KOPT-K1 (cell line): Measurements from ENCODE around the gene PAX8.

ENCODE experiments used
- H3K27ac ChIP-seq: fragments of 200-600 bp; sonication (generic); 2 replicates; pipeline ENCODE4 v1.5.1; 2016; ENCODE audit warnings: antibody characterized with exemption, mild to moderate bottlenecking, low read depth, low read length; ENCODE audit not compliant: poor library complexity, severe bottlenecking
- H3K36me3 ChIP-seq: fragments of 200-600 bp; sonication (generic); 2 replicates; pipeline ENCODE4 v1.5.1; 2017; ENCODE audit warnings: antibody characterized with exemption, mild to moderate bottlenecking, low read length, moderate library complexity; ENCODE audit not compliant: insufficient read depth
- H3K9me3 ChIP-seq: fragments of 200-600 bp; sonication (generic); 2 replicates; pipeline ENCODE4 v1.5.1; 2017; ENCODE audit warnings: antibody characterized with exemption, low read length, mild to moderate bottlenecking; ENCODE audit not compliant: insufficient read depth, poor library complexity, severe bottlenecking

PAX8 gene

DNA sequence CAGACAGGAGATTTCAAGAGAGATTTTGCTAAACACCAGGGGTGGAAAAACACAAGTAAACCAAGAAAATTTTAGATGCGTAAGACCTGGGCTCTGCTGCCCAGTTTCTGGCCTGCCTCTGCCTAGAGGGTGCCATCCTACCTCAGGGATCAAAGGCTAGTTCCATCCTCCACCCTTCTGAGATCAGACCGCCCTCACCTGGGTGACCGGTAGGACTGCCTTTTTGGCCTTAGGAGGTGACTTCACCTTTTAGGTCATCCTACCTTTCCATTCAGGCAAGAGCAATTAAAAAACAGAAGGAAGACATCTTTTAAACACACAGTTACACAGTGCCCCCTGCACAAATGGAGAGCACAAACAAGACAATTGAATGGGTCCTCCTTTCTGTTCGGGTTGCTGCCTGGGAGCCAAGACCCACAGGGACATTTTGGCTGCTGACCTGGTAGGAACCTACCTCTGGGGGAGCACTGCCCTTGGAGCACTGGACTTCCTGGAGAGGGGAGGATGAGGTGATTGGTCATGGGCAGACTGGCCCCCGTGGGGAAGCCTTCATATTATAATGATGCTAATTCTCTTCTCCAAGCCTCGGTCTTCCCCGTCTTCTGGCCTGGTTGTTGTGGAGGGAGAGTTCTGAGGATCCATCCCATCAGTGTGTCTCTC is 101.9 kb downstream of the PAX8 start:
- Histone ChIP-seq H3K9me3 (no peaks in the 10 kb centered on the region), H3K27ac (peak overlapping the region; percentile 97), H3K36me3 (peaks cover 54% of the 10 kb centered on the region)

DNA sequence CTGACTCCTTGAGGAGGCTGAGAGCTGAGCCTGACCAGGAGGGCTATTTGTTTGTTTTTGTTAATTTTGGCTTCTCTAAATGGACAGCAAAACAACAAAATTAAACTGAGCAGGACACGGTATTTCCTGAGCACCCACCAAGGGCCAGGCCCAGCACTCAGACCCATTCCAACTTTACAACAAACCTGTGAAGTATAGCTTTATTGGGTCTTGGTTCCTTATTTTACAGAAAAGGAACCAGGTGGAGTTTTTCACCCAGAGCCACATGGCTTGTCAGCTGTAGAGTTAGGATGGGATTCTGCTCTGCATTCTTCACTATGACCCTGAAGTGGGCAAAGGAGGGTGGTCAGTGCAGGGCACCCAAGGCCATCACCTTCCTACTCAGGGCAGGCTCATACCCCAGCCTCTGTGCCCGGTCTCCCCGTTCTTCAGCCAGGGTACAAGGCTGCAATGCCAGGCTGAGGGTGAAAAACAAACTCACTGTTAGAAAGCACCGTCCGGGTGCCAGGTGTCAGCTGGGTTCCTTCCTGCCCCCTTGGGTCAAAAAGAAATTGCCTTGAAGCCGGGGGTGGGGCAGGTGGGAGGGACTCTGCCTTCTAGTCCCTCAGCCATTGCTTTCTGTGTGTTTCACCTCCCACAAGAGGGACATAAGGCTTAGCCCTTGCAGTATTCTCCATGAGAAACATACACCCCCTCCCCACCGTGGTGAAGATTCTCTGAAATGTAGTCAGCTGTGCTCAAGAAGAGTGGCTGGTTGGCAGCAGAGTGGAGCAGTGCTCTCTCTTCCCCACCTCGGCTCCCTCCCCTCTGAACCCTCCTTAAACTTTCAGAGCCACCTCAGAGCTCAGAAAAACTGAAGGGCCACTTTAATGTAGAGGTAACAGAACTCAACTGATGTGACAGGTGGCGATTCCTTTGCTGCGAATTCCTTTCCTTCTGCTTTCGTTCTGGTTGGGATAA is 102.7 kb downstream of the PAX8 start:
- peak overlapping the region; percentile 97 for H3K27ac ChIP-seq
- H3K9me3 ChIP-seq: no peaks in the 10 kb centered on the region
- peaks cover 46% of the 10 kb centered on the region for H3K36me3 ChIP-seq

DNA sequence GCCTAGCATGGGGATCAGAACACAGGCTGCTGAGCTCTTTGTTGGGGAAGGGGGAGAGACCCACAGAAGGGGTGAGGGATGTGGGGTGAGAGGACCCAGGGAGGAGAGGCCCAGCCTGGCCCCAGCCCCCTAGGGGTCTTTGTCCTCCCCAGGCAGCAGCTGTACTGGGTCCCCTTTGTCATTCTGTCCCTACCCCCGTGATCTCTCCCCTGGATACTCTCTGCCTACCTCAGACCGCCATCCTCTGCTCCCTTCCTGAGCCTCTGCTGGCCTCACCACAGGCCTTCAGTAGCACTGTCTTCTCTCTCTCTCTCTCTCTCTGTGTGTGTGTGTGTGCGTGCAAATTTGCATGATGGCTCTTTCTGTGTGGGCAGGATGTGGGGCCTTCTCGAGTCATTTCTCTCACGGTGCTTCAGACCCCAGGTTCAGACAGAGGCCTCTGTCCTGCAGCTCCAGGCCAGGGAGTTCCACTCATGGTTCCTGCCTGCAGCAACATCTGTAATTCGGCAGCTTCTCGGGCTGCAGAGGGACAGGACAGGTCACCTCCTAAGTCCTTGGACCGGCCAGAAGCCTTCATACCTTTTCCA is 103.6 kb downstream of the PAX8 start:
- H3K9me3 ChIP-seq: no peaks in the 10 kb centered on the region
- H3K27ac ChIP-seq: peak overlapping the region; percentile 97
- H3K36me3 ChIP-seq: peaks cover 37% of the 10 kb centered on the region

DNA sequence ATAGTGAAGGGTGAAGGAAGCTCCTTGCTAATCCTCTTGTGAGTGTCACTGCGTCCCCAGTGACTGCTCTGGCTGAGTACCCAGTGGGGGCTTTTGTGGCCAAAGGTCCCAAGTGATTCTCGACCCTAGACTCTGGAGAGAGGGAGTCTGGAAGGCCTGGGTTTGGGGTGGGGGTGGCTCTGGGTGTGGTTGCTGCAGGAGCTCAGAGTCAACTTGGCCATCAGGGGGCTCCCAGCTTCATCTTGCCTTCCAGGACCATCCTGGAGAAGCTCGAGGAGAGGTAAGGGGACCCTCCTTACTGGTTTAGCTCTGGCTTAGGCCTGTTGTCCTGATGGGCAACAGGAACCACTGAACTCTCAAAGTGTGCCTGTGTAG is 104.4 kb downstream of the PAX8 start:
- Histone ChIP-seq H3K36me3 (peaks cover 30% of the 10 kb centered on the region), H3K9me3 (no peaks in the 10 kb centered on the region), H3K27ac (peak overlapping the region; percentile 97)

DNA sequence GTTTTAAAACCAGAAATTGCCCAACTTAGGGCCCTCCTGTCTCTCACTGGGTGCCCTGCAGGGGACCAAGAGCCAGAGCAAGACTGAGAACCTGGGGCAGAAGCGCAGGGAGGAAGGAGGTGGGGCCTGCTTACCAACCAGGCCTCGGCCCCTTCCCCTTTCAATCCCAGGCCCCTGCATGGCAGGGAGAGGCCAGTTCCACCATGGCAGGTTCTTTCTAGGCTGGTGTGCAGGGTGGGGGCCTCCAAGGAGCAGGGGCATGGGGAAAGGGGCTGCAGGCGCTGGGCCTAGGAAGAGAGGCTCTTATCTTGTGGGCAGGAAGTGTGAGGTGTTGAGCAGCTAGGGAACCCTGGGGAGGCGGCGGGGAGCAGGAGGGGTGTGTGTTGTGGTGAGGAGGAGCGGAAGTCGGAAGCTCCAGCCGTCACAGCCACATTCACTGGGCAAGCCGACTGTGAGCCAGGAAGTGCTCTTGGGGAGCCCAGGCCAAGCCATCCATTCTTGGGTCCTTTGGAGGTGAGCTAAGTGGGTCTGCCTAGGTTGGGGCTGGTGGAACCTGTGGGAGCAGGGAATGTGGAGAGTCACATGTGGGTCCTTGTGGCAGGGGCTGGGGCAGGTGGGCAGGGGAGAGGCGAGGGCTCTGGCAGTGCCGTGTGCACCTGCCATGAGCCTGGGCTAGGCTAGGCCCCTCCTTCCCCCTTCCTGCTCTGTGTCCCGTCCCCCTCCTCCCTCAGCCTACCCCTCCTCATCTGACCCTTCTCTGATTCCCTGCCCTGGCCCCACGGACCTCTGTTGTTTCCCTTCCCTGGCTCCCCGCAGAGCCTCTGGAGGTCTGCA is 105.0 kb downstream of the PAX8 start, which contains the start of gene PSD4:
Gene PSD4, plus strand, starts transcription at position 430 of the 834 bp plus-strand sequence. CDS start 8,486 bp downstream, outside the sequence.
- H3K9me3 ChIP-seq: no peaks in the 10 kb centered on the region
- H3K36me3 ChIP-seq: peaks cover 24% of the 10 kb centered on the region
- H3K27ac ChIP-seq: peak within 1 kb of the TSS; percentile 97

DNA sequence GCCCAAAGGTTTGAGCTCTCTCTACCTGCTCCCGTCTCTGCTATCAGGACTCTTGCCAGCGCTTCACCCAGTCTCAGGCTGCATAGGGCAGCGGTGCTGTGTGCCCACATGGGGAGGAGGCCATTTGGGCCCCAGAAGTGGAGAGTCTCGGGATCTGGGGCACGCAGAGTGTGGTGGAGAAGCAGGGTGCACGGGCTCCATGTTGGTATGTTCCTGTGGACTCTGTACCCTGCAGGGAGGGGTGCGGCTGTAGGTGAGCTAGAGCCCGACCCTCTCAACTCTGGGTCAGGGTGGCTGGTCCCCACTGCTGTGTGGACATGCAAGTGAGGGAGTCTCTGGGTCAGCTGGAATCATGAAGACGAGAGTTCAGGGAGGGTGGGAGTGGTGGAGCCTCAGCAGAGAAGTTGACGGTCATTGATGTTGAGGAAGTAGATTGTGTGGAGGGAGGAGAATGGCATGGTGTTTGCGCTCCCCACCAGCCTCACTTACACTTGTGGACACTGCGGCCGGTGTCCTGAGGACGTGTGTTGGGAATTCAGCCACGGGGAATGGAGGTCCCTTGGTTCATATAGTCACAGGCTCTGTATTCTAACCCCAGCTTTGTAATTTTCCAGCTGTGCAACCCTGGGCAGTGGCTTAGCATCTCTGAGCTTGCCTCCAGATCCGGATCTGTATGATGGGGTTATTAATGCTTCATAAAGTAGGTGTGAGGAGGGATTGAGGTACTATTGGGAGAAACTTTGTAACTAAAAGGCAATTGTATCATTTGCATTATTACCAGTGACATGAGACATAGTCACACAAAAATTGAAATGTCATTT is 105.8 kb downstream of the PAX8 start:
- H3K27ac ChIP-seq: peak overlapping the region; percentile 97
- H3K36me3 ChIP-seq: peaks cover 15% of the 10 kb centered on the region
- H3K9me3 ChIP-seq: no peaks in the 10 kb centered on the region

DNA sequence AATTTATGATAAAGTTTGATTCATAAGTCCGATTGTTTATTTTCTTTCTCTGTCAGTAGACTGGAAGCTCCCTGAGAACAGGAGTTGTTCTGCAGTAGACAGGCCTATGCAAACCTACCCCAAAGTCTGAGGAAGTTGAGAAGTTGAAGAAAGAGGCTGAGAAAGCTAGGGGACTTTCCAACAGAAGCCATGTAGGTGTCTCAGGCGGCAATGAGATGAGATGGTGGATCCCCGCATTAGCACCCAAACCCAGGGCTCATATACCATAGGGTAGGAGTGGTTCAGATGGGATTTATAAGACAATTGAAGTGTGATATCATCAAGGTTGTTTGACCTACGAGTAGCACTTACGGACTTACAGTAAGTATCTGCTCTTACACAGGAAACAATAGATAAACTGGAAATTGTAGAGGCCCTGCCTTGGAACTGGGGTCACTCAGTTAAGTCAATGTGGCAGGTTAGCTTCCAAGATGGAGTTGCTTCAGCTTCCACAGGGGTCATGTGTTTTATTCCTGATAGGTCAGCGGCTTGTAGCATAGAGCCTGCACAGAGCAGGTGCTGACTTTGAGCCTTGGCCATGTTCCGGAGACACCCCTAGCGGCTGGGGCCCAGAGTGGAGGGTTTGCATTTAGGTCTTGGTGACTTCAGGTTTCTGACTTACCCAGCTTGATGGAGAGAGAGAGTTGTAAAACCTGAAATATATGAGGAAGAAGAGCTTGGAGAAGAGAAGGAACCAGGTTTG is 107.2 kb downstream of the PAX8 start:
- Histone ChIP-seq H3K27ac (no peak overlapping the region), H3K9me3 (no peaks in the 10 kb centered on the region), H3K36me3 (peaks cover 2% of the 10 kb centered on the region)

DNA sequence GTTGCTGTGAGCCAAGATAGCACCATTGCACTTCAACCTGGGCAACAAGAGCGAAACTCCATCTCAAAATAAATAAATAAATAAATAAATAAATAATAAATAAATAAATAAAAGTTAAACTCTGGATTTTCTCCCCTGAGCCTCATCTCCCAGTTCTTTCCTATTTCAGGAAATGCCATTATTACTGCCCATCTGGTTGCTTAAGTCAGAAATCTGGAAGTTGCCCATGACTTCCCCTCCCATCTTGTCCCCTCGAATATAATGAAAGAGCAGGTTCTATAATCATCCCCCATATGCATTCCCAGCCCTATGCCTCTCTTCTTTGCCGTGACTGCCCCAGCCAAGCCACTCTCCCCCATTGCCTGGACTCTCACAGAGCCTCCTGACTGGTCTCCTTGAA is 109.1 kb downstream of the PAX8 start:
- Histone ChIP-seq H3K27ac (peak overlapping the region; percentile 75), H3K9me3 (no peaks in the 10 kb centered on the region), H3K36me3 (no peaks in the 10 kb centered on the region)

DNA sequence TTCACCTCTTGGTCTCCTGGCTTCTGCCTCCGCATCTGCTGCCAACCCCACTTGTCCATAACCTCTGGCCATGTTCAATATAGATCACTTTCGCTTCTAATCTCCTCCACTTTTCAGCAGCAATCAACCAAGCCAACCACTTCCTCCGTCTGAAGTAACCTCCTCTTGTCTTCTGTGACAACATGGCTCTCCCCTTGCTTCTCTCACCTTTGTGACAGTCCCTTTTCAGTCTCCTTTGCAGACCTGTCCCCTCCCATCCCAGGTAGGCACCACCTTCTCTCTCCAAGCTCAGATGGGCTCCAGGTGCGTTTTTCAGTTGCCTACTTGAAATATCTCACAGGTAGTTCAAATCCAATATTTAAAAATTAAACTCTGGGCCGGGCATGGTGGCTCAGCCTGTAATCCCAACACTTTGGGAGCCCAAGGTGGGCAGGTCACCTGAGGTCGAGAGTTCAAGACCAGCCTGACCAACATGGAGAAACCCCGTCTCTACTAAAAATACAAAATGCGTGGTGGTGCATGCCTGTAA is 109.7 kb downstream of the PAX8 start:
- Histone ChIP-seq H3K9me3 (no peaks in the 10 kb centered on the region), H3K27ac (peak overlapping the region; percentile 75), H3K36me3 (no peaks in the 10 kb centered on the region)

DNA sequence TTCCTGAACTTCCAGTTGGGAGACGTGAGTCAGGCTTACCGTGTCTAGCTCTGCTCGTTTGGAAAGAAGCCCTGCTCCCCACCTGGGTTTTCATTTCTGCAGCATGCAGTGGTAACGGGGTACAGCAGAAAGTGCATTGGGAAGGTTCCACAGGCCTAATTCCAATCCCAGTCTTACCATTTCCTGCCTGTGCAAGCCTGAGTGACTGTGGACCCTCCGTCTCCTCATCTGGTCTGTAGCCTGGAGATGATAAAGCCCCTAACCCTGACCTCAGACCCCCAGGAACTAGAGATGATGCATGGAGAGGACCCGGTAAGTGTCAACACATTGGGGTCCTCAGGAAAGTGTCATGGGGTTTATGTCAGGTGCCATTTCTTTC is 110.8 kb downstream of the PAX8 start:
- H3K36me3 ChIP-seq: no peaks in the 10 kb centered on the region
- no peaks in the 10 kb centered on the region for H3K9me3 ChIP-seq
- peak overlapping the region; percentile 75 for H3K27ac ChIP-seq

DNA sequence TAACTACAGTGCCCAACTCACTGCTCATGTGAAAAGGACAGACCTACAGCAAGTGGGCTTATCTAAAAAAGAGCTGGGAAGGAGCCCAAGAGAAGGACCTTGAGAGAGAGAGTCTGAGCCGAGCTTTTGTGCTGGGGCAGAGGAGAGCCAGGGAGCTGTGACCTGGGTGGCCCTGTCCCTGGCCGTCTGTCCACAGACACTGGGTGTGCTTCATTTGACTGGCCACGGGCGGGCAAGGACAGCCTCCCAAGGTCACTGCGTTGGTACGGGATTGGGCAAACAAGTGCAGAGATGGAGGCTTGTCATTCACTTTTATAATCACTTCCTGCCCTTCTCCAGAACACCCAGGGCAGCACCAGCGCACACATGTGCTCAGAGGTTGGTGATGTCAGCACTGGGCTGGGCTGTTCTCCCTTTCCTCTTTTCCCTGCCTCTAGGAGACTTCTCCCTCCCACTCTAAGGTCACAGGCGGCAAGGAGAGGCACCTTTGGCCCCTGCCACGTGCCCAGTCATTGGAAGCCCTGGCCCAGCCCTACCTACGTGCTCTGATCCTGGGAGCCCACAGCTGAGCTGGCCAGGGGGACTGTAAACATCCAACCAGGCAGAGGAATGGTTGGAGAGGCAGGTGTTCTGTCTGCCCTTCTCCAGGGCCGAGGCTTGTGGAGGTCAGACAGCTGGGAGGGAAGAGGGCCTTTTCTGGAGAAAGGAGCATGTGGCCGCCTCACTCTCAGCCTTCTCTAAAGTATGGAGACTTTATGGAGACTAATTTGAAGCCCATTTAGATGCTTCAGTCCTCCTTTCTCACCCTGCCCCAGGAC is 111.4 kb downstream of the PAX8 start:
- no peaks in the 10 kb centered on the region for H3K36me3 ChIP-seq
- no peaks in the 10 kb centered on the region for H3K9me3 ChIP-seq
- peak overlapping the region; percentile 75 for H3K27ac ChIP-seq

DNA sequence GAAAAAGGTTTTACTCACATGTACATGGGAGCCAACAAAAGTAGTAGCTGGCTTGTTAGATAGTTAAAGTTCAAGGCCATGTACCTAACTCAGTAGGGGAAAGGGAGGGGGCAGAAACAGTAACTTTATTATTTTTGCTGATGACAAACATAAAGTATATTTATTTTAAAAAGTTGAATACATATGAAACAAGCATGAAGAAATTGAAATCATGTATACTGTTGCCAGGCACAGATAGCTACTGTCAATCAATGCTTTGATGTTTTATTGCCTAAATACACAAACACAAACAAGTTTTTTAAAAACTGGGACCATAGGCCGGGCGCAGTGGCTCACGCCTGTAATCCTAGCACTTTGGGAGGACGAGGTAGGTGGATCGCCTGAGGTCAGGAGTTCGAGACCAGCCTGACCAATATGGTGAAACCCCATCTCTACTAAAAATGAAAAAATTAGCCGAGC is 112.5 kb downstream of the PAX8 start:
- Histone ChIP-seq H3K27ac (no peak overlapping the region), H3K9me3 (no peaks in the 10 kb centered on the region), H3K36me3 (no peaks in the 10 kb centered on the region)
